GM20000 (cell line): ENCODE data around the gene NYAP1.
"Not testable (repeated sequence)": the region's sequence is repeated elsewhere in the genome, so short reads cannot be mapped to it uniquely, and the experiment has no call there.

Experiments
- DNase-seq: peaks from one replicate; pipeline ENCODE4 v3.0.0; 2012; ENCODE audit warnings: low spot score
- TF ChIP-seq, protein P1 (sequence below): IDR thresholded peaks from 2 replicates; pipeline ENCODE4 v1.5.1; 2012; ENCODE audit warnings: mild to moderate bottlenecking, control low read depth; ENCODE audit errors: extremely low read depth, missing control alignments

The NYAP1 gene

DNA sequence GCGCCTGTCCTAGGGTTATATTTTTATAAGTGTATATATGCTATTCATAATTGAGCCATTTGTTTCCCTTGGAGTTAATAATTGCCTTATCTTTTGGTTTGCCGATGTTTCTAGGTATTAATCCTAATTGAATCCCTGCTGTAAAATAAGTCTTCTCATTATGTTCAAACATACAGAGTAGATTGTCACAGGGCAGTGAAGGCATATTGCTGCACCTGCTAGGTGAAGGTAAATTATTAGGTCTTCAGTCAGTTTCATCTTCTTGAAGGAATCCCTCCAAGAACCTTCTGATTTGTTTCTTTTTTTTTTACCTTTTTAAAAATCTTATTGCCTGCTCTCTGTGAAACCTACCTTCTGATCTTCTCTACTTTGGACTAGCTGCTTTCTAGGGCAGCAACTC is 37.3 kb downstream of the NYAP1 start:
- DNase-seq, result no peak
- TF ChIP-seq, protein P1, sequence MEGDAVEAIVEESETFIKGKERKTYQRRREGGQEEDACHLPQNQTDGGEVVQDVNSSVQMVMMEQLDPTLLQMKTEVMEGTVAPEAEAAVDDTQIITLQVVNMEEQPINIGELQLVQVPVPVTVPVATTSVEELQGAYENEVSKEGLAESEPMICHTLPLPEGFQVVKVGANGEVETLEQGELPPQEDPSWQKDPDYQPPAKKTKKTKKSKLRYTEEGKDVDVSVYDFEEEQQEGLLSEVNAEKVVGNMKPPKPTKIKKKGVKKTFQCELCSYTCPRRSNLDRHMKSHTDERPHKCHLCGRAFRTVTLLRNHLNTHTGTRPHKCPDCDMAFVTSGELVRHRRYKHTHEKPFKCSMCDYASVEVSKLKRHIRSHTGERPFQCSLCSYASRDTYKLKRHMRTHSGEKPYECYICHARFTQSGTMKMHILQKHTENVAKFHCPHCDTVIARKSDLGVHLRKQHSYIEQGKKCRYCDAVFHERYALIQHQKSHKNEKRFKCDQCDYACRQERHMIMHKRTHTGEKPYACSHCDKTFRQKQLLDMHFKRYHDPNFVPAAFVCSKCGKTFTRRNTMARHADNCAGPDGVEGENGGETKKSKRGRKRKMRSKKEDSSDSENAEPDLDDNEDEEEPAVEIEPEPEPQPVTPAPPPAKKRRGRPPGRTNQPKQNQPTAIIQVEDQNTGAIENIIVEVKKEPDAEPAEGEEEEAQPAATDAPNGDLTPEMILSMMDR, result no peak

DNA sequence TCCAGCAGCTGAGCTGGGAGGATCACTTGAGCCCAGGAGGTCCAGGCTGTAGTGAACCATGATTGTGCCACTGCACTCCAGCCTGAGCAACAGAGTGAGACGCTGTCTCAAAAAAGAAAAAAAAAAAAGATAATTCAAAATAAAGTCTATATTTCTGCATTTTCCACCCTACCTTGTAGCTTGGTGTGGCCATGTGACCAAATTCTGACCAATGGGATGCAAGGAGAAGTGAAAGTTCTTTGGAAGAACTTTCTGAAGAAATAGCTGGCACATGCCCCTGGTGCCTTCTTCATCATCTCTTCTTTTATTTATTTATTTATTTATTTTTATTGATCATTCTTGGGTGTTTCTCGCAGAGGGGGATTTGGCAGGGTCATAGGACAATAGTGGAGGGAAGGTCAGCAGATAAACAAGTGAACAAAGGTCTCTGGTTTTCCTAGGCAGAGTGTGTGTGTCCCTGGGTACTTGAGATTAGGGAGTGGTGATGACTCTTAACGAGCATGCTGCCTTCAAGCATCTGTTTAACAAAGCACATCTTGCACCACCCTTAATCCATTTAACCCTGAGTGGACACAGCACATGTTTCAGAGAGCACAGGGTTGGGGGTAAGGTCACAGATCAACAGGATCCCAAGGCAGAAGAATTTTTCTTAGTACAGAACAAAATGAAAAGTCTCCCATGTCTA is 38.3 kb downstream of the NYAP1 start:
- DNase-seq, result not testable (repeated sequence)

DNA sequence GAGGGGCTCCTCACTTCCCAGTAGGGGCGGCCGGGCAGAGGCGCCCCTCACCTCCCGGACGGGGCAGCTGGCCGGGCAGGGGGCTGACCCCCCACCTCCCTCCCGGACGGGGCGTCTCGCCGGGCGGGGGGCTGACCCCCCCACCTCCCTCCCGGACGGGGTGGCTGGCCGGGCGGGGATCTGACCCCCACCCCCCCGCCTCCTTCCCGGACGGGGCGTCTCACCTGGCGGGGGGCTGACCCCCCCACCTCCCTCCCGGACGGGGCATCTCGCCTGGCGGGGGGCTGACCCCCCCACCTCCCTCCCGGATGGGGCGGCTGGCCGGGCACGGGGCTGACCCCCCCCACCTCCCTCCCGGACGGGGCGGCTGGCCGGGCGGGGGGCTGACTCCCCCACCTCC is 39.5 kb downstream of the NYAP1 start:
- not testable (repeated sequence) for DNase-seq

DNA sequence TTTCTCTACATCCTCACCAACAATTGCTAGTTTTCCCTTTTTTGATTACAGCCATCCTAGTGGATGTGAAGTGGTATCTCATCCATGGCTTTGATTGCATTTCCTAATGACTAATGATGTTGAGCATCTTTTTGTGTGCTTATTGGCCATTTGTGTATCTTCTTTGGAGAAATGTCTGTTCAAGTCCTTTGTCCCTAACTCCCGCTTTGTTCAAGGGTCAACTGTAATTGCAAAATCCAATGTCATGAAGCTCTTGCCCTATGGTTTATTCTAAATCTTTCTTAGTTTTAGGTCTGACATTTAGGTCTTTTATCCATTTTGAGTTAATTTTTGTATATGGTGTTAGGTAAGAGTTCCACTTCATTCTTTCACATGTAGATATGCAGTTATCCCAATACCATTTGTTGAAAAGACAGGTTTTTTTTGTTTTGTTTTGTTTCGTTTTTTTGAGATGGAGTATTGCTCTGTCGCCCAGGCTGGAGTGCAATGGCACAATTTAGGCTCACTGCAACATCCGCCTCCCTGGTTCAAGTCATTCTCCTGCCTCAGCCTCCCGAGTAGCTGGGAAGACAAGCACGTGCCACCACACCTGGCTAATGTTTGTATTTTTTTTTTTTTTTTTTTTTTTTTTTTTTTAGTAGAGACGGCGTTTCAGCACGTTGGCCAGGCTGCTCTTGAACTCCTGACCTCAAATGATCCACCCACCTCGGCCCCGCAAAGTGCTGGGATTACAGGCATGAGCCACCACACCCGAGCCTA is 44.6 kb downstream of the NYAP1 start:
- not testable (repeated sequence) for DNase-seq

DNA sequence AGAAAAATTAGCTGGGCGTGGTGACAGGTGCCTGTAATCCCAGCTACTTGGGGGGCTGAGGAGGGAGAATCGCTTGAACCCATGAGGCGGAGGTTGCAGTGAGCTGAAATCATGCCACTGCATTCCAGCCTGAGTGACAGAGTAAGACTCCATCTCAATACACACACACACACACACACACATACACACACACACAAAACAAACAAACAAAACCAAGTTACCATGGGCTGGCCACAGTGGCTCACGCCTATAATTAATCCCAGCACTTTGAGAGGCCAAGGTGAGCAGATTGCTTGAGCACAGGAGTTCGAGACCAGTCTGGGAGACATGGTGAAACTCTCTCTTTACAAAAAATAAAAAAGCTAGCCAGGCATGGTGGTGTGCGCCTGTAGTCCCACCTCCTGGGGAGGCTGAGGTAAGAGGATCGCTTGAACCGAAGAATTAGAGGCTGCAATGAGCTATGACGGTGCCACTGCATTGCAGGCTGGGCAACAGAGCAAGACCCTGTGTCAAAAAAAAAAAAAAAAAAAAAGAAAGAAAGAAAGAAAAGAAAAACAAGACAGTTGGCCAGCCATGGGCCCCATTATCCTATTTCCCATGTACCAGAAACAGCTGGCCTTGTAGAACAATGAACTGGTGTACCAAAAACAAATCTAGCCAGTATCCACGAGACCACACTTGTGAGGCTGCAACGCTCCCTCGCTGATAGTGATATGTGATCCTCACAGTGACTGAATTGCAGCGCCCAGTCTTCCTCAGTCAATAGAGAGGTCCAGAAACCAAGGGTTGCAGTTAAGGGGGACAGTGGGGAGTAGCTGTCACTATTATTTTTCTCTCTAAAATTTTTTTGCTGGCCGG is 48.7 kb downstream of the NYAP1 start:
- TF ChIP-seq, protein P1, result no peak

DNA sequence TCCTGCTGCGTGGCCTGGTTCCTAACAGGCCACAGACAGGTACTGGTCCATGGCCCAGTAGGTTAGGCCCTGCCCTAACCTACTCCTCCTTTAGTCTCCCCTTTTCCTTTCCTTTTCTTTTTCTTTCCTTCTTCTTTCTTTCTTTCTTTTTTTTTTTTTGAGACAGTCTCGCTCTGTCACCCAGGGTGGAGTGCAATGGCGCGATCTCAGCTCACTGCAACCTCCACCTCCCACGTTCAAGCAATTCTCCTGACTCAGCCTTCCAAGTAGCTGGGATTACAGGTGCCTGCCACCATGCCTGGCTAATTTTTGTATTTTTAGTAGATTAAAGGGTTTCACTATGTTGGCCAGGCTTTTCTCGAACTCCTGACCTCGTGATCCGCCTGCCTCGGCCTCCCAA is 52.3 kb downstream of the NYAP1 start:
- DNase-seq, result not testable (repeated sequence)

More for the DNA sequence above, 48.7 kb downstream of the NYAP1 start:
- DNase-seq, result no peak

DNA sequence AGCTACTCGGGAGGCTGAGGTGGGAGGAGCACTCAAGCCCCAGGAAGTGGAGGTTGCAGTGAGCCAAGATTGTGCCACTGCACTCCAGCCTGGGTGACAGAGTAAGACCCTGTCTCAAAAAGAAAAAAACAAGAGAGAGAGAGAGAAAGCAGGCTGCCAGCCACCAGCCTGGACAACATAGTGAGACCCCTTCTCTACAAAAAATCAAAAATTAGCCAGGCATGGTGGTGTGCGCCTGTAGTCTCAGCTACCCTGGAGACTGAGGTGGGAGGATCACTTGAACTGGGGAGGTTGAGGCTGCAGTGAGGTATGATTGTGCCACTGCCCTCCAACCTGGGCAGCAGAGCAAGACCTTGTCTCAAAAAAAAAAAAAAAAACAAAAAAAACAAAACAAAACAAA is 53.0 kb downstream of the NYAP1 start:
- DNase-seq, result not testable (repeated sequence)

DNA sequence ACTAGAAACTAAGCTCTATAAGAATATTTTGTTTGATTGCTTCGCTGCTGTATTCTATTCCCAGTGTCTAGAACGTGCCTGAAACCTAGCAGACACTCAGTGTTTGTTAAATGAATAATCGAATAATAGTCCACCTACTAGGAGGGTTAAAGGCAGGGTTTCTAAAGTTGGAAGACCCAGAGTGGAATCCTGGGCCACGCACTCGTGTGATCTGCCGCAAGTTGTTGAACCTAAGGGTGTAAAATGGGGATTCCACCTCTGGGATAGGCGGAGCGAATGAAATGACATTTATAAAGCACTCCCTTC is 54.6 kb downstream of the NYAP1 start:
- DNase-seq, result no peak
- TF ChIP-seq, protein P1, result no peak

DNA sequence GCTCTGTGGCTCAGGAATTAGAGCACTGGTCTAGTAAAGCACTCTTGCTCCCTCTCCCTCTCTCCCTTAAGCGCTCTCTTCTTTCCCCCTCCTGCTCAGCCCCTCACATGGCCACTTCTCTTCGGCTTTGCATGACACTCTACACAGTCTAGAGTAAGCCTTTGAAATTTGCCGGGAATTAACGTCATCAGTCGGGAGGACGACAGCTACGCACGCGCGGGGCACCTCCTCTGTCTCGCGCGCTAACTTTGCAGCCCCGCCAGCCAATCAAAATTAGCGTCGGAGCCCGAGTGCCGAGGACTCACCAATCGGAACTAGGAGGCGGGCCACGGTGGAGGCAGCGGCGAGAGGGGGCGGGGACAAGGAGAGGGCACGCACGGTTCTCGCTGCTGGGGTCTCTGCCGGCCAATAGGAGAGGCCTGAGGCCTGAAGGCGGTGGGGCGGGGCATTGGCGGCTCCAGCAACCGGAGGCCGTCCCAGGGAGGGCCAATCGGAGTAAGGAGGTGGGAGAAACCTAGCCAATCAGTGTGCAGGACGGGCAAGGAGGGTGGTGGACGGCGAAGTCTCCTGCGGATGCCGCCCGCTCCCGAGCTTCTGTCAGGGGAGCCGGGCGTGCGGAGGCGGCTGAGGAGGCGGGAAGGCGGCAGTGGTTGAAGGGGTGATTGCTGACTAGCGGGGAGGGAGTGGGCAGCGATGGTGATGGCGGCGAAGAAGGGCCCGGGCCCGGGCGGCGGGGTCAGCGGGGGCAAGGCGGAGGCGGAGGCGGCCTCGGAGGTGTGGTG is 55.1 kb downstream of the NYAP1 start, which contains the start of gene AGFG2:
Gene AGFG2 (plus strand): TSS at position 550 of the 782 bp plus-strand sequence. CDS start 144 bp downstream, at position 694.
- TF ChIP-seq, protein P1, result no peak
- peak; percentile 98 for DNase-seq
